GM12892 (cell line): Measurements from ENCODE around the gene PDE8A.

Source experiments
- POLR2A ChIP-seq: IDR thresholded peaks from 2 replicates; pipeline ENCODE4 v1.6.1; 2011; ENCODE audit warnings: low read depth, low read length, control low read depth
- TAF1 ChIP-seq: IDR thresholded peaks from 2 replicates; pipeline ENCODE4 v1.6.1; 2011; ENCODE audit warnings: low read depth, mild to moderate bottlenecking, control low read depth, low read length, borderline replicate concordance

GRCh38 chr15:85034276-85034675 is 52.6 kb downstream of the PDE8A start:
- TF ChIP-seq POLR2A, result no peak
- TF ChIP-seq TAF1, result no peak
